ENCODE data around the gene KIRREL3.

- no peak for TF ChIP-seq CTCF (IDR thresholded peaks at IDR 0.05; ENCODE audit: low read depth, low read length)
- TF ChIP-seq EZH2phosphoT487 (IDR thresholded peaks at IDR 0.05; ENCODE audit: low read depth): no peak
These were observed 293.1 kb downstream of the KIRREL3 start for GRCh38 chr11:126707498-126707897.
